Neural cell (in vitro differentiated cells): ENCODE results near the gene FAM53B. TPM values are rescaled to one million over a fixed set of nuclear protein-coding genes. Genes with fewer than 3 reads are reported as not detected.

Source experiments
- H2AFZ ChIP-seq: fragments of 200-600, 300-800 bp; sonication (generic), shearing (Covaris generic); 2 replicates; pipeline ENCODE4 v1.6.0; 2014; ENCODE audit warnings: low read depth, mild to moderate bottlenecking, antibody characterized with exemption, low read length, moderate library complexity
- H3F3A ChIP-seq: fragments of 200-600 bp; shearing (Covaris generic); 2 replicates; pipeline ENCODE4 v1.6.1; 2016; ENCODE audit warnings: mild to moderate bottlenecking, moderate library complexity, mixed read lengths, antibody characterized with exemption, low read length; ENCODE audit not compliant: insufficient read depth, poor library complexity, severe bottlenecking
- H3K27ac ChIP-seq: fragments of 200-600, 300-800 bp; sonication (generic), shearing (Covaris generic); 2 replicates; pipeline ENCODE4 v1.5.1; 2014; ENCODE audit warnings: mild to moderate bottlenecking, low read length, moderate library complexity
- H3K27me3 ChIP-seq: fragments of 300-800, 200-600 bp; sonication (generic), shearing (Covaris generic); 2 replicates; pipeline ENCODE4 v1.6.0; 2014; ENCODE audit warnings: mild to moderate bottlenecking, low read depth, low read length, moderate library complexity; ENCODE audit not compliant: insufficient read depth
- H3K36me3 ChIP-seq: fragments of 300-800, 200-600 bp; sonication (generic), shearing (Covaris generic); 2 replicates; pipeline ENCODE4 v1.5.1; 2014; ENCODE audit warnings: mild to moderate bottlenecking, antibody characterized with exemption, low read length, moderate library complexity; ENCODE audit not compliant: insufficient read depth
- H3K4me2 ChIP-seq: fragments of 300-800, 200-600 bp; sonication (generic), shearing (Covaris generic); 2 replicates; pipeline ENCODE4 v1.6.0; 2014; ENCODE audit warnings: mild to moderate bottlenecking, low read length
- H3K4me3 ChIP-seq: fragments of 300-800, 200-600 bp; sonication (generic), shearing (Covaris generic); 2 replicates; pipeline ENCODE4 v1.5.1; 2014; ENCODE audit warnings: mild to moderate bottlenecking, low read length, moderate library complexity
- H3K79me2 ChIP-seq: fragments of 200-600 bp; shearing (Covaris generic); replicated peaks from 2 replicates; pipeline ENCODE4 v1.6.0; 2014; ENCODE audit warnings: mild to moderate bottlenecking, low read length, moderate library complexity; ENCODE audit not compliant: insufficient read depth
- H3K9ac ChIP-seq: fragments of 300-800, 200-600 bp; sonication (generic), shearing (Covaris generic); 2 replicates; pipeline ENCODE4 v1.6.1; 2016; ENCODE audit warnings: mild to moderate bottlenecking, low read length, mixed read lengths
- H3K9me2 ChIP-seq: fragments of 200-600 bp; shearing (Covaris generic); 2 replicates; pipeline ENCODE4 v1.6.1; 2016; ENCODE audit warnings: mild to moderate bottlenecking, low read length, mixed read lengths; ENCODE audit not compliant: insufficient read depth
- H3K9me3 ChIP-seq: fragments of 200-600, 300-800 bp; sonication (generic), shearing (Covaris generic); 2 replicates; pipeline ENCODE4 v1.6.1; 2016; ENCODE audit warnings: mild to moderate bottlenecking, mixed run types, low read length, moderate library complexity, mixed read lengths
- H4K20me1 ChIP-seq: fragments of 200-600 bp; shearing (Covaris generic); 2 replicates; pipeline ENCODE4 v1.6.1; 2016; ENCODE audit warnings: mild to moderate bottlenecking, mixed run types; ENCODE audit not compliant: insufficient read depth
- EP300 ChIP-seq: fragments of 450-650 bp; conservative IDR thresholded peaks from 2 replicates; pipeline ENCODE4 v1.6.1; 2014; ENCODE audit warnings: antibody characterized with exemption, mild to moderate bottlenecking, moderate library complexity; ENCODE audit not compliant: poor library complexity, severe bottlenecking
- EZH2 ChIP-seq: fragments of 200-600, 300-800 bp; shearing (Covaris generic), sonication (generic); IDR thresholded peaks from 2 replicates; pipeline ENCODE4 v1.6.1; 2014; ENCODE audit warnings: antibody characterized with exemption, low read length, borderline replicate concordance, mild to moderate bottlenecking; ENCODE audit not compliant: insufficient read depth, poor library complexity, severe bottlenecking
- MXI1 ChIP-seq: fragments of 450-650 bp; conservative IDR thresholded peaks from 2 replicates; pipeline ENCODE4 v1.6.1; 2014; ENCODE audit warnings: antibody characterized with exemption, mild to moderate bottlenecking; ENCODE audit not compliant: poor library complexity, severe bottlenecking
- POLR2AphosphoS5 ChIP-seq: IDR thresholded peaks from 2 replicates; pipeline ENCODE4 v1.6.1; 2012
- RAD21 ChIP-seq: fragments of 450-650 bp; conservative IDR thresholded peaks from 2 replicates; pipeline ENCODE4 v1.6.1; 2014; ENCODE audit warnings: antibody characterized with exemption, mild to moderate bottlenecking, moderate library complexity
- REST ChIP-seq: IDR thresholded peaks from 2 replicates; pipeline ENCODE4 v1.6.1; 2012; ENCODE audit warnings: borderline replicate concordance
- SMC3 ChIP-seq: fragments of 450-650 bp; conservative IDR thresholded peaks from 2 replicates; pipeline ENCODE4 v1.6.1; 2014; ENCODE audit warnings: antibody characterized with exemption, mild to moderate bottlenecking, moderate library complexity; ENCODE audit not compliant: poor library complexity
- TAF1 ChIP-seq: IDR thresholded peaks from 2 replicates; pipeline ENCODE4 v1.6.1; 2012; ENCODE audit warnings: low read depth
- polyA plus RNA-seq: library from polyadenylated mRNA; depleted of rRNA; stranded (reverse); fragments of >200 nt; gene quantifications from 2 replicates; pipeline ENCODE4 v1.2.3, GENCODE V29; 2014
- TF ChIP-seq, protein P1 (sequence below): fragments of 450-650 bp; IDR thresholded peaks from 2 replicates; pipeline ENCODE4 v1.5.1; 2014; ENCODE audit warnings: antibody characterized with exemption, mild to moderate bottlenecking, moderate library complexity; ENCODE audit not compliant: poor library complexity, severe bottlenecking

FAM53B gene
- polyA plus RNA-seq, 1 donor from 2014 or later, result 21.8 TPM

- Histone ChIP-seq H3K9ac (no peak overlapping the region), H4K20me1 (no peaks in the 10 kb centered on the region), H3K27me3 (no peaks in the 10 kb centered on the region), H3K9me3 (no peaks in the 10 kb centered on the region), H3K4me2 (no peak overlapping the region), H3F3A (no peaks in the 10 kb centered on the region), H3K4me3 (no peak overlapping the region), H2AFZ (no peak overlapping the region), H3K27ac (no peak overlapping the region), H3K79me2 (peaks cover 5% of the 10 kb centered on the region), H3K36me3 (peaks cover 9% of the 10 kb centered on the region), H3K9me2 (no peaks in the 10 kb centered on the region)
- TF ChIP-seq MXI1 (no peak), EP300 (no peak), POLR2AphosphoS5 (no peak), REST (no peak), EZH2 (no peak), SMC3 (no peak), RAD21 (no peak), TAF1 (no peak)
- TF ChIP-seq, protein P1, sequence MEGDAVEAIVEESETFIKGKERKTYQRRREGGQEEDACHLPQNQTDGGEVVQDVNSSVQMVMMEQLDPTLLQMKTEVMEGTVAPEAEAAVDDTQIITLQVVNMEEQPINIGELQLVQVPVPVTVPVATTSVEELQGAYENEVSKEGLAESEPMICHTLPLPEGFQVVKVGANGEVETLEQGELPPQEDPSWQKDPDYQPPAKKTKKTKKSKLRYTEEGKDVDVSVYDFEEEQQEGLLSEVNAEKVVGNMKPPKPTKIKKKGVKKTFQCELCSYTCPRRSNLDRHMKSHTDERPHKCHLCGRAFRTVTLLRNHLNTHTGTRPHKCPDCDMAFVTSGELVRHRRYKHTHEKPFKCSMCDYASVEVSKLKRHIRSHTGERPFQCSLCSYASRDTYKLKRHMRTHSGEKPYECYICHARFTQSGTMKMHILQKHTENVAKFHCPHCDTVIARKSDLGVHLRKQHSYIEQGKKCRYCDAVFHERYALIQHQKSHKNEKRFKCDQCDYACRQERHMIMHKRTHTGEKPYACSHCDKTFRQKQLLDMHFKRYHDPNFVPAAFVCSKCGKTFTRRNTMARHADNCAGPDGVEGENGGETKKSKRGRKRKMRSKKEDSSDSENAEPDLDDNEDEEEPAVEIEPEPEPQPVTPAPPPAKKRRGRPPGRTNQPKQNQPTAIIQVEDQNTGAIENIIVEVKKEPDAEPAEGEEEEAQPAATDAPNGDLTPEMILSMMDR, result no peak
Measured at GRCh38 chr10:124763267-124763666, 19.1 kb upstream of the FAM53B start.

DNA sequence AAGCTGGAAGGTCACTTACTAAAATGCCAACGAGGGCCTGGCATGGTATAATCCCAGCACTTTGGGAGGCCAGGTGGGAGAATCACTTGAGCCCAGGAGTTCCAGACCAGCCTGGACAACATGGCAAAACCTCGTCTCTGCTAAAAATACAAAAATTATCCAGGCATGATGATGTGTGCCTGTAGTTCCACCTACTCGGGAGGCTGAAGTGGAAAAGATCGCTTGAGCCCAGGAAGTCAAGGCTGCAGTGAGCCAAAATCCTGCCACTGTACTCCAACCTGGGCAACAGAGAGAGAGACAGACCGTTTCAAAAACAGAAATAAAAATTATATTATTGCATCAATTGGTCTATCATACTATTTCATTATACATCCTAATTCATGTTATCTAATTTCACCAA, 18.1 kb upstream of the FAM53B start:
- H3K27me3 ChIP-seq, result no peaks in the 10 kb centered on the region
- H3K4me3 ChIP-seq, result no peak overlapping the region
- peaks cover 5% of the 10 kb centered on the region for H3K79me2 ChIP-seq
- H2AFZ ChIP-seq, result no peak overlapping the region
- no peaks in the 10 kb centered on the region for H3F3A ChIP-seq
- H3K9me2 ChIP-seq, result no peaks in the 10 kb centered on the region
- H3K36me3 ChIP-seq, result peaks cover 9% of the 10 kb centered on the region
- TF ChIP-seq REST (no peak), EP300 (no peak), SMC3 (no peak), EZH2 (no peak)
- TF ChIP-seq, protein P1, result no peak
- no peak overlapping the region for H3K27ac ChIP-seq
- no peaks in the 10 kb centered on the region for H4K20me1 ChIP-seq
- no peaks in the 10 kb centered on the region for H3K9me3 ChIP-seq
- no peak overlapping the region for H3K4me2 ChIP-seq
- no peak overlapping the region for H3K9ac ChIP-seq
